GM18526 (cell line): ENCODE data around the gene SLC36A4.

Experiments used
- POLR2A ChIP-seq: IDR thresholded peaks from 3 replicates; pipeline ENCODE4 v1.6.1; 2011; ENCODE audit not compliant: insufficient read length; ENCODE audit errors: extremely low read depth

Gene SLC36A4

GRCh38 chr11:93100211-93100610 is 97.6 kb downstream of the SLC36A4 start:
- TF ChIP-seq POLR2A, result no peak

- TF ChIP-seq POLR2A, result no peak
Measured at GRCh38 chr11:93099806-93100205, 98.0 kb downstream of the SLC36A4 start.
